NCI-H1048 (cell line): ENCODE results near the gene CCL7.
"Not testable (repeated sequence)": the region's sequence is repeated elsewhere in the genome, so short reads cannot be mapped to it uniquely, and the experiment has no call there.

Experiments used
- DNase-seq: peaks from one replicate; lab custom pipeline; 2025; lab: John Stamatoyannopoulos, UW

The CCL7 gene

DNA sequence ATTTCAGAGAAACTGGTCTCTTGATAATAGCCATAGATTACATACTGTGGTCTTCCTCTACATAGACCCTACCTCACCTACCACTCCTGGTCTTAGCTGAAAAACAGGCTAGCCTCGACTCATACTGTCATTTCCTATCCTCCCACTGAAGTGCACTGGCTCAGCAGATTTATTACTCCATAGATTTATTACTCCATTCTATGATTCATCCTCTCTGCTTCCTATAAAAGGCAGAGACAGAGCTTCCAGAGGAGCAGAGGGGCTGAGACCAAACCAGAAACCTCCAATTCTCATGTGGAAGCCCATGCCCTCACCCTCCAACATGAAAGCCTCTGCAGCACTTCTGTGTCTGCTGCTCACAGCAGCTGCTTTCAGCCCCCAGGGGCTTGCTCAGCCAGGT, at the start of gene CCL7:
Gene CCL7 (plus strand): TSS at position 253 of the 400 bp plus-strand sequence. CDS start 70 bp downstream, at position 323.
- no peak for DNase-seq

DNA sequence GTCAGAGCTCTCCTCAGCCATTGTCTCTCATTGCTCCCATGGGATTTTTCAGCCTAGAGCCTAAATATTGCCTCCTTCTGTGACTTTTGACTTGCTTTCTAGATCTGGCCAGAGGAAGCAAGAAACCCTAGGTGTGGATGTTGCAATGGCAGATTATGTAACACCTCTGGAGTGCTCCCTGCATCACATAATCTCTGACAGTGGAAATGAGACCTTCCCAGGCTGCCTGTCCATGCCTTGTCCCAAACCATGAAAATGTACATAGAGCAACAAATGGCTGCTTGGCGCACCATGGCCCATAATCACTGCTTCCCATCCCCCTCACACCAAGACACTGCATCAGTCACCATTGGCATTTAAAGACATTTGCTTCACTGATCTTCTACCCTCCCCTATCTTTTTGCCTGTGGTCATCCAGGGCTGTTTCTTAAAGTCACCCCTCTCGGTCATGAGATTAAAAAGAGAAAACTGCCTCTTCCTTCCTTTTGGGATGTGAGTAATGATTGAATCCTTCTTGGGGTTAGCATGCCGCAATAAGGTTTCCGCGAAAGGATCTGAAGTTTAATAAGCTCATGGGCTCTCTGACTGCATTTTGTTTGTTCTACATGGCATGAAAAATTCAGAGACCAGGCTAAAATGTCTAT, 49.1 kb upstream of the CCL7 start:
- DNase-seq = no peak

DNA sequence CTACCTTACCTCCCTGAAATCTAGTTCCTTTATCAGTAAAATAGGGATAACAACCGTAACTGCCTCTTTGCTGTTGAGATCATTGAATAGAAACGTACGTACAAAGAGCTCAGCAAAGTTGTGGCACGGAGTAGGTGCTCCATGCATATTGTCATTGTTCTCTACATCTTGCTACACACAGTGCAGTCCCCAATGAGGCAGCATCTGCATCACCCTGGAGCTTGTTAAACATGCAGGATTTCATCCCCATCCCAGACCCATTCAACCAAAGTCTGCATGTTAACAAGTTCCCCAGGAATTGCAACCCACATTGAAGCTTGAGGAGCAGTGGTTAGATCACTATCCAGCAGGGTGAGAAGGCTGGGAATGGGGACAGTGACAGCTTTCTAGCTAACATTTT, 48.6 kb upstream of the CCL7 start:
- DNase-seq = no peak

DNA sequence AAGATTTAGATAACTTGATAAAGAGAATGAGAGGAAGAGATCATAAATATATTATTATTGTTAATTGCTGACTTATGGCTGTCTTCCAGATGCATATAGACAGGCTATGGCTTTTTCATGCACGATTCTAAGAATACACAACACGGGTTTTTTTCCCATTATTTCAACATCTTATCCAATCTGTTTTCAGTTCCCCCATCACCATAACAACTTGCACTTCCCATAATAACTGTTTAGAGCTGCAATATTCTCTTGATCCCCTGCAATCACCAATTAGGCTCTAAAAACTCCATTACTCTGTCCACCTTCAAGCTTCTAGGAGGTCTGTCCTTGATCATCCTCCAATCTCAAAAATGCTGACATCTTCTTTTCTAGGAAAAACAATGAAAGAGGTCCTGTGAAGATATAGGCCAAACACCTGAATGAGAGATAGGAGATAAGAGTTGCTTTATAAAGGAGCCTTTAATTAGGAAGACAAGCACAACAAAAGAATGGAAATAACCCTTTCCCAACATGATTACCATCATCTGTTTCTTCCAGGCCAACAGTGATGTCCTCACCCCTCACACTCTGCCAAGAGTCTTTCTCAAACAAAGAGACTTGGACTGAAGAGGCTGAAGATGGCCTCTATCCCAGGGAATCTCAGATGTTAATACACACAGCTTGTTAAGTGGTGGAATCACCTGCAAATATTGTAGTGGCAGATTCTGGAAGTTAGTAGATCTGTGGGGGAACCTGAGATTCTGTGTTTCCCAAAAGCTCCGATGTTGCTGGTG, 47.1 kb upstream of the CCL7 start:
- no peak for DNase-seq

DNA sequence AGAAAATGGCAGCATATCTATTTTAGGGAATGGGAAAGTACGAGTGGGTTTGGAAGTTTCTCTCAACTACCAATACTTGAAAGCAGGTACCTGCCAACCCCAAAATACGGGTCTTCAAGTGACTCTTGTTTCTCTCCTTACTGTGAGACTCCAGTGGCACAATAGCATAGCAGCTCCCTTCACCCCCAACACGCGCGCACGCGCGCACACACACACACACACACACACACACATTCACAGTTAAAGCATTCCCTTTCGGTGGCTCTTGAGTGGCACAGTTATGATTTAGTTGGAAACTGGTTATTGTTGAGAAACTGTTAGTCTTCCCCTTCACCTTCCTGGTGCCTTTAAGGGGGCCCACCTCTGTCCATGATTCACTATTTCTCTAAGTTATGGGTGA, 45.0 kb upstream of the CCL7 start:
- no peak for DNase-seq

DNA sequence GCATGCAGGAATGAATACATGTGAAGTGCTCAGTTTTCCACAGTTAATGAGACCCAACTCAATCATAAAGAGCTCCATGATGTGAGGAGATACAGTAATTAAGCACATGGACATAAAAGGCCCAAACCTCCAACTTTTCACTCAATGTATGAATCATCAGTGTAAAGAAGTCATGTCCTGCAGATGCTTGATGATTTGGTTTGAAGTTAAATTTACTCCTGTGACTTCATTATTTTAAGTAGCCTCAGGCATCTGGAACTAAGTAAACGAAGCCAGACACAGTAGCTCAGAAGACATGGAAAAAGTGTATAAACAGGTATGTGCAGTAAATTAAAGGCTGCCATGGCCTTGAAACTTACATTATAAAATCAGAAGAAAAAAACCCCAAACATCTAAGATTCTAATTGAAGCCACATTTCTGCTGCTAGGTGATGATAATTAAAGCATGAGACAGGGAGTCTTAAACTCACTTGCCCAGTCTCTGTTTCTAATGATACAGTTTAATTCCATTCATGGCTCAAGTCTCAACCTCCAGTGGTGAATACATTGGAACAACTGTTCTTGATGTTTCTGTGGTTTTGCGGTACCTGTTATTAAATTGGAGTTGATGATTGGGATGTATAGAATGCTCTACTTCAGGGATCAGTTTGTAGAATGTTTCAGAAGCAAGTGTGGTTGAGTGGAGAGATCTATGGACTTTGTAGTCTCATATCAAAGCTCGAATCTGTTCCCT, 43.8 kb upstream of the CCL7 start:
- no peak for DNase-seq

DNA sequence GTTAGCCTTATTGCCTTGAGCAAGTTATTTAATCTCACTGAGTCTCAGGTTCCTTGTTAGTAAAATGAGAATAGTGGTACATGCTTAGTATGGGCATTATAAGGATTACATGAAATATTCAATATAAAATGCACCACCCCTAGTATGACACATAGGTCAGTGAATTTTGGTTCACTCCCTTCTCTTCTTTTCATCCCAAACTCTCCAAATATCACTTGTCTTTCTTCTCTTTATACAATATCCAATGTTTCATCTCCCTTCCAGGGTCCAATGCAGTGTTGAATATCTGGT, 43.3 kb upstream of the CCL7 start:
- DNase-seq = no peak

DNA sequence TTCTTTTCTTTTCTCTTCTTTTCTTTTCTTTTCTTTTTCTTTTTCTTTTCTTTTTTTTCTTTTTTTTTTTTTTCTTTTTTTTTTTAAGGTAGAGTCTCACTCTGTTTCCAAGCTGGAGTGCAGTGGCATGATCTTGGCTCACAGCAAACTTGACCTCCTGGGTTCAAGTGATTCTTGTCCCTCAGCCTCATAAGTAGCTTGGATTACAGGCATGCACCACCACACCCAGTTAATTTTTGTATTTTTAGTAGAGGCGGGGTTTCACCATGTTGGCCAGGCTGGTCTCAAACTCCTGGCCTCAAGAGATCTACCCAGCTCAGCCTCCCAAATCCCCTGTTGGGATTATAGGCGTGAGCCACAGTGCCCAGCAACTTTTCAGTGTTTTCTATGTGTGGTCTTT, 42.7 kb upstream of the CCL7 start:
- not testable (repeated sequence) for DNase-seq

DNA sequence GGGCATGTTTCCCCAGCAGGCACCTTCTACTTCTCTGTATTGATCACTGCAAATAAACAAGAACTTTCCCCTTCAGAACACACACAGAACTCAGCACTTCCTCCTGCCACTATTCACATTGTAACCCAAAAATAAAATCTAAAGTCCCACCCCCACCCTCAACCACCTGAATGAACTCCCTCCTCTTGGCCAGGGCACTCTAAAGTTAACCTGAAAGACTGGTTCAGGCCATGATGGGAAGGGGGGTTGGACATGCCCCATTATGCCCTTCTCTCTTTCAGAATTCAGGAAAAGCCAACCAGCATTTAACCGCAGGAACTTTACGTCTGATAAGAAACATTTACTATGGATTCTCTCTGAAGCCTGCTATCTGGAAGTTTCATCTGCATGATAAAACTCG, 42.3 kb upstream of the CCL7 start:
- DNase-seq = no peak

DNA sequence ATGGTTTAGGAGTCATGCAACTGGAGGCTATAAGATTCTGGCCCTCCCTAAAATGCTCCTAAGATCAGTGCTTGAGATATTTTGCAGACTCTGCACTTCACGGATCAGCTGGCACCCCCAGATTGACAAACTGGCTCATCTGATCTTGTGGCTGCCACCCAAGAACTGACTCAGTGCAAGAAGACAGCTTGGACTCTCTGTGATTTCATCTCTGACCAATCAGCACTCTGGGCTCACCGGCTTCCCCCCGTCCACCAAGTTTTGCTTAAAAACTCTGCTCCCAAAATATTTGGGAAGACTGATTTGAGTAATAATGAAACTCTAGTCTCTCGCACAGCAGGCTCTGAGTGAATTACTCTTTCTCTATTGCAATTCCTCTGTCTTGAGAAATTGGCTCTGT, 41.2 kb upstream of the CCL7 start:
- DNase-seq = no peak

DNA sequence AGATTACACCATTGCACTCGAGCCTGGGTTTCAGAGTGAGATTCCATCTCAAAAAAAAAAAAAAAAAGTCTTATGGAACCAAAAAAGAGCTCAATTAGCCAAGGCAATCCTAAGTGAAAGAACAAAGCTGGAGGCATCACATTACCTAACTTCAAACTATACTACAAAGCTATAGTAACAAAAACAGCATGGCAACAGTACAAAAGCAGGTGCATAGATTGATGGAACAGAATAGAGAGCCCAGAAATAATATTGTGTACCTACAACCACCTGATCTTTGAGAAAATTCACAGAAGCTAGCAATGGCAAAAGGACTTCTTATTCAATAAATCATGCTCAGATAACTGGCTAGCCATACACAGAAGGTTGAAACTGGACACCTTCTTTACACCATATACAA, 39.7 kb upstream of the CCL7 start:
- DNase-seq = no peak

DNA sequence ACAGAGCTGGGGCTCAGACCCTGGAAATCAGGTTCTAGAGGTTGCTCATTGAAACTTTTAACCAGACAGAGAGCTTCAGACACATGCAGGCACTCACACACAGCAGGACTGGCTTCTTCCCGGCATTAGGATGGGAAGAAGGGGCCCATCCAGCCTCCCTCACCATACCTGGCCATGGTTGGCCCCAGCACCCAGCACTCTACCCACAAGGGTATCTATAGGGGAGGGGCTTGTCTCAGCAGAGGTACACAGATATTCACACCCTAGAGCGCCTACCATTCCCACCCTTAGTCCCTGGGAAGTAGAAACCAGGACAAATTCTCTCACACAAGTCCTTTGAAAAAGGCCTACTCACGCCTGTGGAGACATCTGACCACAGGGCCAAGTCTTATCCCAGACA, 35.4 kb upstream of the CCL7 start:
- DNase-seq = no peak

DNA sequence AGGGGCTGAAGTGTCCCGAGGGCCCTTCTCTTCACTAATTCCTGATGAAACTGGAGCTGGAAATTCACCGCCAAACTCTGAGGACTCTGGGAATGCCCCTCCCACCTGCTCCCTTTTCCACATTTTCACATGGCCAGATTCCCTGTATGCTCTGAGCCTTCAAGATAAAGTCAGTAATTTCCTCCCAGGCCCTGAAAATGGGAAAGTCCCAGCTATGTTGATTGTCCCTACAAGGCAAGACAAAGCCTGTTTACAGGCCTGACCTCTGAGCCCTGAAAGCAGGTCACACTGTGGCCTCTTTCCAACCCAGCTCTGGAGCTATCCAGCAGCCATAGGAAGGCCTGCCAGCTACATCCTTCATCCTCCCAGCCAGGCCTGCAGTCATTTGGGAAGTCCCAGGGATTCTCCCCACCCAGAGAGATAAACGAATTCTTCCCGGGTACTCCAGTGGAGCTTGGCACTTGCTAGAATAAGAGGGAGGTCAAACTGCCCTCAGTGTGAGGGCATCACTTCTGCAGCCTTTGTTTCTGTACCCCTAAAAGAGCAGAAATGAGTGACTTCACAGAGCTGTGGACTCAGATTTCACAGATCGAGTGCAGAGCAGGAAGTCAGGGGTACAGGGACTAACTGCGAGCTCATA, 34.5 kb upstream of the CCL7 start:
- no peak for DNase-seq

DNA sequence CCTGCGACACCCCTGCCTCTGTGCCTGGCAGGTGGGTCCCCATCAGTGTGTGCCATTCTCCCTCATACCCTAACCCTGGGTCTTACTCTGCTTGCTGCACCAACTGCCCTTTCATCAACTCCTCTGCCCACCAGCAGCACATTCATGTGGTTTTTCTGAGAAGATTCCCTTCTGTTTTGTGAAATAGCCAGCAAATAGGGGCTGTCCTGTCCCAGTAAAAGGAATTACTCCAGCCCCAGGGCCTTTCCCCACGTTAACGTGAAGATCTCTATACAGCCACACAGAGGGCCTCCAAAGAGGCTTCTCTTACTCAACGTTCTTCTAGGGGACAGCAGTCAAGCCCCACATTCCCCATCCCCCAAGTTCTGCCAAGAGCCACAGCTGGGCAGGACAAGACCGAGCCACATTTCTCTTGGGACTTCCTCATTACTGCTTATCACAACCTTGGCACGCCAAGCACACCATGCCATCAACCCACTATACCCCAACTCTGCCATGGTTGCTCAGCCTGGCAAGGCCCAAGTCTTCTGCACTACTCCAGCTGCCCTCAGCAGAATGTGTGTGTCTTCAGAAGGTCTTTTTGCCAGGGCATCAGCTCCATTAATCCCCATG, 33.6 kb upstream of the CCL7 start:
- no peak for DNase-seq

DNA sequence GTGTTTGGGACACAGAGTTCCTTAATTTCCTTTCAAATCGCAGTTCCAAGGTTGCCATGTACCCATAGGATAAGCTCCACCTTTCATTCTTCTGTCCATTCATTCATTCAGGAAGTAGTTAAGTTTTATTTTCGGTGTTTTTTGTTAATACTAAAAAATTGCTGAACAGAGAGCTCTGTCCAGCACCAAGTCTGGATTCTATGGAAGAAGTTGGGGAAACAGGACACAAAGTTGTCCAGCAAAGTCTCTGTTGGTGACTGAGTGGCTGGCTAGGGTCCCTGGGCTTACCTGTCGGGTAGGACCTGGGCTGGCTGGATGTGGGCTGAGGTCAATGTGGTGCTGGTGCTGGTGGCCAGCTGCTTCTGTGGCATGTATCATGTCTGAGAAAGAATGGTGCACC, 32.6 kb upstream of the CCL7 start:
- no peak for DNase-seq

DNA sequence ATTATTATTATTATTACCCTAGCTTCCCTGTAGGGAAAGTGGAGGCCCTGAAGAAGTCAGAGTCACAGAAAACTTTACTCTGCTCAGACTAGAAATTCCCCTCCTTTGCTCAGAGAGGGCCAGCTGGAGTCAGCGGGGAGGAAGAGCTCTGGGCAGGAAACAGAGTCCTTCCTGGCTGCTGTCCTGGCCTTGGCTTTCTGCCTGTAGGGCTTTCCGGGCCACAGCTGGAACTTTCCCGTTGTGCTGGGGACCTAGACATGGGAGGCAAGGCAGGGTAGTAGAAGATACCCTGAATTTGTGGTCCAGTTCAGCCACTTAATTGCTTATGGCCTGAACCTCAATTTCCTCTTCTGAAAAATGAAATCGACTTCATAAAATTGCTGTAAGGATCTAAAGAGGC, 29.0 kb upstream of the CCL7 start:
- DNase-seq = no peak

DNA sequence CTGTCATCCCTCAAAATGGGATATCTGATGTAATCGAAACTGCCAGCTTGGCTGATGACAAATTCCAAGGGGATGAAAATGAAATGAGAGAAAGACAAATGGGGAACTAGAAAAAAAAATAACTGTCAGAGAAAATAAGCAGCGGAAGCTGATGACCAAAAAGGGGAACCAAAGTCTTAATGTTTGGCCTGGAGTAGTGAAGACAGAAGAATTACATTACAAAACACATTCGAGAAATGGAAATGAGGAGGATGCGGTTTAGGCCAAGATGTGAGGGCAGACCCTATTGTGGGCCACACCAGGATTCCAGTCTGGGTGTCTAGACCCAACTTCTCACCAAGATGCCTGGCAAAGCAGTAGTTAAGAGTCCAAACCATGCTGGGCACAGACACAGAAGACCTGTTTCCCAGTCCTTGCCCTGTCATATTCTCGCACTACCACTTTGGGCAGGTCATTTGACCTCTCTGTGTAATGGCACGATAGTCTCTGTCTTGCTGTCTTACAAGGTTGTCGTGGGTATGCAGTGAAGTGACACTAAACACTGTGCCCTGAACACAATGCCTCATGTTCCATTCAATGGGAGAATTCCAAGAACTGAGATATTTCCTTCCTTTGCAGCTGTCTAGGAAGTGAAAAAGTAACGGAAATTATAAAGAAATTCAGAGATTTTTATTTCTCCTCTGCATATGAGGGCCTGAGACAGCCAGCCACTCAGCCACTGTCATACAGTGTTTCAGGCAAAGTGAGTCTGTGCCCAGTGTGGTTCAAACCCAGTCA, 27.2 kb upstream of the CCL7 start:
- no peak for DNase-seq

DNA sequence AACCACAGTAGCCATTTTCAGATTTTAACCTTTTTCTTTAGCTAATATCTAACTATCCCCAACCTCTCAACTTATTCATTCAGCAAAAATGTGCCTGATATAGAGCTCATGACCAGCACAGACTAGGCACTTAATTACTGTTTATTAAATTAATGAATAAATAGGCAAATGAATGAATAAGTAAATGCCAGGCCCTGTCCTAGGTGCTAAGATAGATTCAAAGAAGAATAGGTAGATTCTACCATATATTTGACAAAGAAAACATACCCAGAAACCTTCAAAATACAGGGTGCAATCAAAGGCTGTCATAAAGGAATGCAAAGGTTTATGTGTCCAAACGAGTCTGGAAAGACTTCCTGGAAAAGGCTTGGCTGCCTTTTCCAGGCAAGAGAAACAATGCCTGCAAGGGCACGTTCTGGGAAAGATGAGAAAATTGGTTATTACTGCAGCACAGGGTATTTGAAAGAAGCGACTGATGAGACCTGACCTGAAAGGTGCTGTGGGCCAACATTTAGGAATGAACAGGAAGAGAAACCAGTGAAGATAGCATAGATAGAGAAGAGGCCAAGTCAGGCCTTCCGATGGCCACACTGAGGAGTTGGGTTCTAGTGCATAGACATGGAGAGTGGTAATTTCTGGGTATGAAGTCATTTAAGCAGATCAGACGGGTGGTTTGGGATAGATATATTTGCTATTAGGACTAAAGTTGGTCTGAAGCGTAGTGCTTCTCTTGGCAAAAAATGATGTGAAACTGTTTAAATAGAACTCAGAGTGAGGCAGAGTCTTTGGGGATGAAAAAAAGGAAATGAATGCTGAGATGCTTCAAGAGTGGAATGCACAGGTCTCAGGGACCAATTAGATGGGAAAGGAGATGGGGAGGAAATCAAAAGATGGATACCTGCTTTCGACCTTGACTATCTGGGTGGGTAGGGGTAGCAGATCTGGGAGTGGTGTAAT, 26.4 kb upstream of the CCL7 start:
- no peak for DNase-seq

DNA sequence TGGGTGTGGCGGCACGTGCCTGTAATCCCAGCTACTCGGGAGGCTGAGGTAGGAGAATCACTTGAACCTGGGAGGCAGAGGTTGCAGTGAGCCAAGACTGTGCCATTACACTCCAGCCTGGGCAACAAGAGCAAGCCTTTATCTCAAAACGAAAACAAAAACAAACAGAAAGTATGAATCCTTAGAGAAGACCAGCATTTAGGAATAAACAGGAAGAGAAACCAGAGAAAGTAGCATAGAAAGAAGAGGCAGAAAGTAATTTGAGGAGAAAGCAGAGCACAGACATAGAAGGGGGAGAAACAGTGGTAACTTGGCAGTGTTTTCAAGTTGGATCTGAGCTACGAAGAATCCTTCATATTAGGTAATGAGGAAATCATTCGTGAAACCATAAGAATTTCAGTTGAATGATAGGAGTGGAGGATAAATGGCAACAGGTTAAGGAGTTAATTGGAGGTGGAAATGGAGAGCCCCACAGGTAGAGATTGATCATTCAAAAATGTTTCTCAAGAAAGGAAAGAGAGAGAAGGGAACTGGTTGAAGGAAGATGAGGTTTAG, 24.6 kb upstream of the CCL7 start:
- no peak for DNase-seq

DNA sequence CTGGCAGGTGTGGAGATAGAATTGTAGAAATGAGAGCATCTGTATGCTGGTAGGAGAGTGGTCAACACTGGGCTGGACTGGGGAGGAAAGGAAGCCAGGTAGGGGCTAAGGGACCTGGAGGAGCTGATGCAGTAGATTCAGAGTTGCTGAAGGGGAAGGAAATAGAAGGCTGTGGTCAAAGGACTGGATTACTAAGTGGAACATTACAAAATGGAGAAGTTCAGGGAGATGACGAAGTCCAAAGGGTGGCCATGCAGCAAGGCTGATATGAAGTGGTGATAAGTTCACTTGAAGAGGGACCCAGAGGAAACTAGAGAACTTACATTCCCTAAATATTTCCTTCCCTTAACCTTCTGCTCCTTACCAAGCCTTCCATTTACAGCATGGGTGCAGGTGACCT, 23.6 kb upstream of the CCL7 start:
- no peak for DNase-seq
